ENCODE measurements around the gene TMEM203.

- TF ChIP-seq, protein P1, sequence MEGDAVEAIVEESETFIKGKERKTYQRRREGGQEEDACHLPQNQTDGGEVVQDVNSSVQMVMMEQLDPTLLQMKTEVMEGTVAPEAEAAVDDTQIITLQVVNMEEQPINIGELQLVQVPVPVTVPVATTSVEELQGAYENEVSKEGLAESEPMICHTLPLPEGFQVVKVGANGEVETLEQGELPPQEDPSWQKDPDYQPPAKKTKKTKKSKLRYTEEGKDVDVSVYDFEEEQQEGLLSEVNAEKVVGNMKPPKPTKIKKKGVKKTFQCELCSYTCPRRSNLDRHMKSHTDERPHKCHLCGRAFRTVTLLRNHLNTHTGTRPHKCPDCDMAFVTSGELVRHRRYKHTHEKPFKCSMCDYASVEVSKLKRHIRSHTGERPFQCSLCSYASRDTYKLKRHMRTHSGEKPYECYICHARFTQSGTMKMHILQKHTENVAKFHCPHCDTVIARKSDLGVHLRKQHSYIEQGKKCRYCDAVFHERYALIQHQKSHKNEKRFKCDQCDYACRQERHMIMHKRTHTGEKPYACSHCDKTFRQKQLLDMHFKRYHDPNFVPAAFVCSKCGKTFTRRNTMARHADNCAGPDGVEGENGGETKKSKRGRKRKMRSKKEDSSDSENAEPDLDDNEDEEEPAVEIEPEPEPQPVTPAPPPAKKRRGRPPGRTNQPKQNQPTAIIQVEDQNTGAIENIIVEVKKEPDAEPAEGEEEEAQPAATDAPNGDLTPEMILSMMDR (IDR thresholded peaks at IDR 0.05; ENCODE audit: low read depth, low read length) = no peak
- TF ChIP-seq POLR2A (IDR thresholded peaks at IDR 0.05; ENCODE audit: extremely low read depth, insufficient read length) = no peak
- TF ChIP-seq MYC (IDR thresholded peaks at IDR 0.05; ENCODE audit: low read depth, low read length) = no peak
- TF ChIP-seq MAX (IDR thresholded peaks at IDR 0.05; ENCODE audit: low read depth, low read length) = no peak
Measured at GRCh38 chr9:137216188-137216965, 10.9 kb upstream of the TMEM203 start.
